GM23338 (cell line): ENCODE data around the gene SIGMAR1. TPM values are rescaled to one million over a fixed set of nuclear protein-coding genes. Genes with fewer than 3 reads are reported as not detected.

Source experiments
- ATAC-seq: fragments of 200-7000 bp; cut with Tn5 transposase; 3 replicates; pipeline ENCODE4 v1.9.1; 2020
- DNase-seq: peaks from one replicate; pipeline ENCODE4 v3.0.0-alpha.2; 2015; ENCODE audit warnings: low spot score
- H2AFZ ChIP-seq: fragments of 200-600 bp; sonication (generic); 2 replicates; pipeline ENCODE4 v1.8.0; 2016; ENCODE audit warnings: antibody characterized with exemption, mild to moderate bottlenecking, moderate library complexity
- H3F3A ChIP-seq: fragments of 200-600 bp; sonication (generic); replicated peaks from 2 replicates; pipeline ENCODE4 v1.8.0; 2017; ENCODE audit warnings: antibody characterized with exemption, mixed run types, low read depth
- H3K27ac ChIP-seq: fragments of 200-600 bp; sonication (generic); 2 replicates; pipeline ENCODE4 v1.6.1; 2016; ENCODE audit warnings: low read depth
- H3K27me3 ChIP-seq: fragments of 200-600 bp; sonication (generic); 2 replicates; pipeline ENCODE4 v1.8.0; 2016; ENCODE audit warnings: mild to moderate bottlenecking, mixed run types, moderate library complexity; ENCODE audit not compliant: insufficient read depth
- H3K36me3 ChIP-seq: fragments of 200-600 bp; sonication (generic); 2 replicates; pipeline ENCODE4 v1.8.0; 2016; ENCODE audit warnings: mild to moderate bottlenecking; ENCODE audit not compliant: insufficient read depth
- H3K4me1 ChIP-seq: fragments of 200-600 bp; sonication (generic); 2 replicates; pipeline ENCODE4 v1.8.0; 2016; ENCODE audit warnings: mild to moderate bottlenecking, moderate library complexity; ENCODE audit not compliant: insufficient read depth
- H3K4me2 ChIP-seq: fragments of 200-600 bp; sonication (generic); 2 replicates; pipeline ENCODE4 v1.7.1; 2017; ENCODE audit warnings: mixed run types
- H3K4me3 ChIP-seq: fragments of 200-600 bp; sonication (generic); 2 replicates; pipeline ENCODE4 v1.6.1; 2016; ENCODE audit warnings: mixed run types
- H3K79me2 ChIP-seq: fragments of 200-600 bp; sonication (generic); replicated peaks from 2 replicates; pipeline ENCODE4 v1.8.0; 2017; ENCODE audit warnings: mild to moderate bottlenecking; ENCODE audit not compliant: insufficient read depth
- H3K9me2 ChIP-seq: fragments of 200-600 bp; sonication (generic); 2 replicates; pipeline ENCODE4 v1.8.0; 2017; ENCODE audit not compliant: insufficient read depth
- H4K20me1 ChIP-seq: fragments of 200-600 bp; sonication (generic); replicated peaks from 2 replicates; pipeline ENCODE4 v1.8.0; 2017; ENCODE audit warnings: mild to moderate bottlenecking; ENCODE audit not compliant: insufficient read depth
- H3K27ac Mint-ChIP-seq: 2 replicates; pipeline ENCODE4 v1.8.0; 2020; ENCODE audit warnings: inconsistent platforms, mild to moderate bottlenecking, moderate library complexity, mixed read lengths
- H3K27me3 Mint-ChIP-seq: 3 replicates; pipeline ENCODE4 v1.8.0; 2022; ENCODE audit warnings: low read depth, mild to moderate bottlenecking, moderate library complexity, mixed read lengths, inconsistent platforms; ENCODE audit not compliant: insufficient read depth, poor library complexity
- H3K36me3 Mint-ChIP-seq: 3 replicates; pipeline ENCODE4 v1.8.0; 2021; ENCODE audit warnings: low read depth, mild to moderate bottlenecking, inconsistent platforms, moderate library complexity, mixed read lengths
- H3K4me1 Mint-ChIP-seq: 3 replicates; pipeline ENCODE4 v1.8.0; 2020; ENCODE audit warnings: mild to moderate bottlenecking, inconsistent platforms, mixed read lengths
- H3K4me3 Mint-ChIP-seq: 3 replicates; pipeline ENCODE4 v1.8.0; 2021; ENCODE audit warnings: moderate library complexity, mild to moderate bottlenecking, inconsistent platforms, mixed read lengths
- H3K9me3 Mint-ChIP-seq: 3 replicates; pipeline ENCODE4 v1.8.0; 2020; ENCODE audit warnings: moderate library complexity, mild to moderate bottlenecking, inconsistent platforms, mixed read lengths
- CREB1 ChIP-seq: fragments of 250-450 bp; sonication (Bioruptor Pico); IDR thresholded peaks from 2 replicates; pipeline ENCODE4 v1.5.0; 2020; ENCODE audit warnings: low read depth, mild to moderate bottlenecking, moderate library complexity
- EZH2 ChIP-seq: fragments of 200-600 bp; sonication (generic); IDR thresholded peaks from one replicate; pipeline ENCODE4 v1.8.0; 2017; ENCODE audit warnings: antibody characterized with exemption, mild to moderate bottlenecking, low read depth; ENCODE audit not compliant: unreplicated experiment
- EZH2phosphoT487 ChIP-seq: fragments of 200-600 bp; sonication (generic); IDR thresholded peaks from one replicate; pipeline ENCODE4 v1.8.1; 2018; ENCODE audit warnings: antibody characterized with exemption; ENCODE audit not compliant: unreplicated experiment
- JUNB ChIP-seq: IDR thresholded peaks from one replicate; pipeline ENCODE4 v1.6.1; 2016; ENCODE audit warnings: antibody characterized with exemption; ENCODE audit not compliant: unreplicated experiment
- NANOG ChIP-seq: IDR thresholded peaks from 2 replicates; pipeline ENCODE4 v1.6.1; 2016; ENCODE audit warnings: antibody characterized with exemption, borderline replicate concordance
- ZNF331 ChIP-seq: fragments of 250-450 bp; sonication (Bioruptor Pico); IDR thresholded peaks from 2 replicates; pipeline ENCODE4 v1.5.0; 2020; ENCODE audit warnings: low read depth, mild to moderate bottlenecking, moderate library complexity
- polyA plus RNA-seq: library from polyadenylated mRNA; unstranded; fragments of >200 nt; fragmentation: Nextera tagmentation; extraction: Ambion mirVana; gene quantifications from 2 replicates; pipeline ENCODE4 v1.2.1, GENCODE V29; 2016
- total RNA-seq: library from RNA; depleted of rRNA; stranded (reverse); fragments of >200 nt; shearing (Covaris generic); gene quantifications from 2 replicates; pipeline ENCODE4 v1.2.3, GENCODE V29; 2014
- TF ChIP-seq, protein P1 (sequence below), 2 experiments: fragments of 200-600 bp in 1 of 2; sonication (generic) in 1 of 2; conservative IDR thresholded peaks; 2 replicates each; pipeline versions ENCODE4 v1.5.1 to v1.6.1; 2016 to 2017; ENCODE audit warnings: antibody characterized with exemption in 2 of 2, low read depth in 2 of 2, mild to moderate bottlenecking in 2 of 2, moderate library complexity in 1 of 2
- TF ChIP-seq, protein P2 (sequence below): fragments of 250-450 bp; sonication (Bioruptor Pico); IDR thresholded peaks from 2 replicates; pipeline ENCODE4 v1.5.0; 2020; ENCODE audit warnings: mild to moderate bottlenecking, moderate library complexity
- TF ChIP-seq, protein P3 (sequence below): IDR thresholded peaks from 2 replicates; pipeline ENCODE4 v1.6.1; 2016; ENCODE audit warnings: antibody characterized with exemption

Gene SIGMAR1
- total and polyA plus RNA-seq, 2 experiments from 2014 or later, result 82.3 to 167 TPM

DNA sequence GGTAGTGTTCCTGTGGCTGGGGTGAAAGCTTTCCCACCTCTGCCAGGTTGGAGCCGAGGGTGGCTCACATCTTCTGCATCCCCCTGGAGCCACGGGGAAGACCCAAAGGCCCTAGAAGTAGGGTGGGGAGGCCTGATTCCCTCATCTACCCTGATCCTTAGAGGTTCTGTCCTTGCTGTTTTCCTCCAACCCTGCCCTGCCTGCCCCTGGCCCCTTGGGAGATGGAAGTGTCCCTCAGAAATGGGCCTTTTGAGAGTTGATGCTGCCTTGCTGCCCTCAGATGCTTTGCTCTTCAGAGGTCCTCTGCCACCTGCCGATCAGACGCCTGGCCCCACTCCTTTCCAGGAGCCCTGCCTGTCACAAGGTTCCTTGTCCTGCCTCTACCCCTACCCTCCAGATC, 47.2 kb upstream of the SIGMAR1 start:
- Histone ChIP-seq H3K4me3 (no peak overlapping the region), H3K4me2 (no peak overlapping the region), H3K4me1 (peaks cover 10% of the 10 kb centered on the region), H3K79me2 (no peaks in the 10 kb centered on the region), H3K36me3 (no peaks in the 10 kb centered on the region), H4K20me1 (no peaks in the 10 kb centered on the region), H2AFZ (no peak overlapping the region), H3K27me3 (no peaks in the 10 kb centered on the region), H3F3A (no peaks in the 10 kb centered on the region), H3K27ac (no peak overlapping the region), H3K9me2 (no peaks in the 10 kb centered on the region)
- H3K36me3 Mint-ChIP-seq, result no peaks in the 10 kb centered on the region
- DNase-seq (no peak), ATAC-seq (no peak)
- peaks cover 6% of the 10 kb centered on the region for H3K27me3 Mint-ChIP-seq
- H3K4me1 Mint-ChIP-seq, result peaks cover 14% of the 10 kb centered on the region
- H3K4me3 Mint-ChIP-seq, result no peak overlapping the region
- no peaks in the 10 kb centered on the region for H3K9me3 Mint-ChIP-seq
- H3K27ac Mint-ChIP-seq, result no peak overlapping the region
- TF ChIP-seq, protein P1, sequence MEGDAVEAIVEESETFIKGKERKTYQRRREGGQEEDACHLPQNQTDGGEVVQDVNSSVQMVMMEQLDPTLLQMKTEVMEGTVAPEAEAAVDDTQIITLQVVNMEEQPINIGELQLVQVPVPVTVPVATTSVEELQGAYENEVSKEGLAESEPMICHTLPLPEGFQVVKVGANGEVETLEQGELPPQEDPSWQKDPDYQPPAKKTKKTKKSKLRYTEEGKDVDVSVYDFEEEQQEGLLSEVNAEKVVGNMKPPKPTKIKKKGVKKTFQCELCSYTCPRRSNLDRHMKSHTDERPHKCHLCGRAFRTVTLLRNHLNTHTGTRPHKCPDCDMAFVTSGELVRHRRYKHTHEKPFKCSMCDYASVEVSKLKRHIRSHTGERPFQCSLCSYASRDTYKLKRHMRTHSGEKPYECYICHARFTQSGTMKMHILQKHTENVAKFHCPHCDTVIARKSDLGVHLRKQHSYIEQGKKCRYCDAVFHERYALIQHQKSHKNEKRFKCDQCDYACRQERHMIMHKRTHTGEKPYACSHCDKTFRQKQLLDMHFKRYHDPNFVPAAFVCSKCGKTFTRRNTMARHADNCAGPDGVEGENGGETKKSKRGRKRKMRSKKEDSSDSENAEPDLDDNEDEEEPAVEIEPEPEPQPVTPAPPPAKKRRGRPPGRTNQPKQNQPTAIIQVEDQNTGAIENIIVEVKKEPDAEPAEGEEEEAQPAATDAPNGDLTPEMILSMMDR (conservative IDR thresholded peaks at IDR 0.05; ENCODE audit: low read depth in 2 of 2), result no peak
- TF ChIP-seq JUNB, result no peak

DNA sequence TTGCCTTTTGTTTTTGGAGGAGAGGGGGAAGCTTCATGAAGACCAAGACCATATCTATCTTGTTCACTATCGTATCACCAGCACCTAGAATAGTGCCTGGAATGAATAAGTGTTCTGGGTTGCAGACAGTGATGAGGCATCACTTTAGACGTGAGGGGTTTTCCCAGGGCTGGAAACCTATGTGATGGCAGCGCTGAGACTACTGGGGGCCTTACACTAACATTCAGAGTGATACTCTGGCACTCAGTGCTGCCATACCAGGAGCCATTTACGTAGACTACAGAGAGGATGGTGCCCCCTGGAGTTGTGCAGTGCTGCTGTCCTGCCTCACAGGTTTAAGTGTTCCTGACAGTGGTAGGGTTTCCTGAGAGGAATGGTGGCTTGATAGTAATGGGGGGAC, 46.6 kb upstream of the SIGMAR1 start:
- no peak for DNase-seq
- H3K27ac Mint-ChIP-seq, result no peak overlapping the region
- H3K36me3 Mint-ChIP-seq, result no peaks in the 10 kb centered on the region
- H3K9me2 ChIP-seq, result no peaks in the 10 kb centered on the region
- H2AFZ ChIP-seq, result no peak overlapping the region
- H3K27ac ChIP-seq, result no peak overlapping the region
- H3K79me2 ChIP-seq, result no peaks in the 10 kb centered on the region
- peaks cover 10% of the 10 kb centered on the region for H3K4me1 ChIP-seq
- H3K4me1 Mint-ChIP-seq, result peaks cover 14% of the 10 kb centered on the region
- no peak overlapping the region for H3K4me3 ChIP-seq
- no peak overlapping the region for H3K4me2 ChIP-seq
- peaks cover 6% of the 10 kb centered on the region for H3K27me3 Mint-ChIP-seq
- no peak for ATAC-seq
- H3F3A ChIP-seq, result no peaks in the 10 kb centered on the region
- no peaks in the 10 kb centered on the region for H4K20me1 ChIP-seq
- no peak overlapping the region for H3K4me3 Mint-ChIP-seq
- no peaks in the 10 kb centered on the region for H3K27me3 ChIP-seq
- H3K9me3 Mint-ChIP-seq, result no peaks in the 10 kb centered on the region
- H3K36me3 ChIP-seq, result no peaks in the 10 kb centered on the region
- TF ChIP-seq CREB1 (CRISPR knock-in tag) (no peak), NANOG (no peak), EZH2phosphoT487 (no peak), EZH2 (no peak), ZNF331 (no peak)
- TF ChIP-seq, protein P1 (conservative IDR thresholded peaks at IDR 0.05; ENCODE audit: low read depth in 2 of 2), result no peak
- TF ChIP-seq, protein P2, sequence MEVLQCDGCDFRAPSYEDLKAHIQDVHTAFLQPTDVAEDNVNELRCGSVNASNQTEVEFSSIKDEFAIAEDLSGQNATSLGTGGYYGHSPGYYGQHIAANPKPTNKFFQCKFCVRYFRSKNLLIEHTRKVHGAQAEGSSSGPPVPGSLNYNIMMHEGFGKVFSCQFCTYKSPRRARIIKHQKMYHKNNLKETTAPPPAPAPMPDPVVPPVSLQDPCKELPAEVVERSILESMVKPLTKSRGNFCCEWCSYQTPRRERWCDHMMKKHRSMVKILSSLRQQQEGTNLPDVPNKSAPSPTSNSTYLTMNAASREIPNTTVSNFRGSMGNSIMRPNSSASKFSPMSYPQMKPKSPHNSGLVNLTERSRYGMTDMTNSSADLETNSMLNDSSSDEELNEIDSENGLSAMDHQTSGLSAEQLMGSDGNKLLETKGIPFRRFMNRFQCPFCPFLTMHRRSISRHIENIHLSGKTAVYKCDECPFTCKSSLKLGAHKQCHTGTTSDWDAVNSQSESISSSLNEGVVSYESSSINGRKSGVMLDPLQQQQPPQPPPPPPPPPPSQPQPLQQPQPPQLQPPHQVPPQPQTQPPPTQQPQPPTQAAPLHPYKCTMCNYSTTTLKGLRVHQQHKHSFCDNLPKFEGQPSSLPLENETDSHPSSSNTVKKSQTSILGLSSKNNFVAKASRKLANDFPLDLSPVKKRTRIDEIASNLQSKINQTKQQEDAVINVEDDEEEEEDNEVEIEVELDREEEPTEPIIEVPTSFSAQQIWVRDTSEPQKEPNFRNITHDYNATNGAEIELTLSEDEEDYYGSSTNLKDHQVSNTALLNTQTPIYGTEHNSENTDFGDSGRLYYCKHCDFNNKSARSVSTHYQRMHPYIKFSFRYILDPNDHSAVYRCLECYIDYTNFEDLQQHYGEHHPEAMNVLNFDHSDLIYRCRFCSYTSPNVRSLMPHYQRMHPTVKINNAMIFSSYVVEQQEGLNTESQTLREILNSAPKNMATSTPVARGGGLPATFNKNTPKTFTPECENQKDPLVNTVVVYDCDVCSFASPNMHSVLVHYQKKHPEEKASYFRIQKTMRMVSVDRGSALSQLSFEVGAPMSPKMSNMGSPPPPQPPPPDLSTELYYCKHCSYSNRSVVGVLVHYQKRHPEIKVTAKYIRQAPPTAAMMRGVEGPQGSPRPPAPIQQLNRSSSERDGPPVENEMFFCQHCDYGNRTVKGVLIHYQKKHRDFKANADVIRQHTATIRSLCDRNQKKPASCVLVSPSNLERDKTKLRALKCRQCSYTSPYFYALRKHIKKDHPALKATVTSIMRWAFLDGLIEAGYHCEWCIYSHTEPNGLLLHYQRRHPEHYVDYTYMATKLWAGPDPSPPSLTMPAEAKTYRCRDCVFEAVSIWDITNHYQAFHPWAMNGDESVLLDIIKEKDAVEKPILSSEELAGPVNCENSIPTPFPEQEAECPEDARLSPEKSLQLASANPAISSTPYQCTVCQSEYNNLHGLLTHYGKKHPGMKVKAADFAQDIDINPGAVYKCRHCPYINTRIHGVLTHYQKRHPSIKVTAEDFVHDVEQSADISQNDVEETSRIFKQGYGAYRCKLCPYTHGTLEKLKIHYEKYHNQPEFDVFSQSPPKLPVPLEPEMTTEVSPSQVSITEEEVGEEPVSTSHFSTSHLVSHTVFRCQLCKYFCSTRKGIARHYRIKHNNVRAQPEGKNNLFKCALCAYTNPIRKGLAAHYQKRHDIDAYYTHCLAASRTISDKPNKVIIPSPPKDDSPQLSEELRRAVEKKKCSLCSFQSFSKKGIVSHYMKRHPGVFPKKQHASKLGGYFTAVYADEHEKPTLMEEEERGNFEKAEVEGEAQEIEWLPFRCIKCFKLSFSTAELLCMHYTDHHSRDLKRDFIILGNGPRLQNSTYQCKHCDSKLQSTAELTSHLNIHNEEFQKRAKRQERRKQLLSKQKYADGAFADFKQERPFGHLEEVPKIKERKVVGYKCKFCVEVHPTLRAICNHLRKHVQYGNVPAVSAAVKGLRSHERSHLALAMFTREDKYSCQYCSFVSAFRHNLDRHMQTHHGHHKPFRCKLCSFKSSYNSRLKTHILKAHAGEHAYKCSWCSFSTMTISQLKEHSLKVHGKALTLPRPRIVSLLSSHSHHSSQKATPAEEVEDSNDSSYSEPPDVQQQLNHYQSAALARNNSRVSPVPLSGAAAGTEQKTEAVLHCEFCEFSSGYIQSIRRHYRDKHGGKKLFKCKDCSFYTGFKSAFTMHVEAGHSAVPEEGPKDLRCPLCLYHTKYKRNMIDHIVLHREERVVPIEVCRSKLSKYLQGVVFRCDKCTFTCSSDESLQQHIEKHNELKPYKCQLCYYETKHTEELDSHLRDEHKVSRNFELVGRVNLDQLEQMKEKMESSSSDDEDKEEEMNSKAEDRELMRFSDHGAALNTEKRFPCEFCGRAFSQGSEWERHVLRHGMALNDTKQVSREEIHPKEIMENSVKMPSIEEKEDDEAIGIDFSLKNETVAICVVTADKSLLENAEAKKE, result no peak
- TF ChIP-seq, protein P3, sequence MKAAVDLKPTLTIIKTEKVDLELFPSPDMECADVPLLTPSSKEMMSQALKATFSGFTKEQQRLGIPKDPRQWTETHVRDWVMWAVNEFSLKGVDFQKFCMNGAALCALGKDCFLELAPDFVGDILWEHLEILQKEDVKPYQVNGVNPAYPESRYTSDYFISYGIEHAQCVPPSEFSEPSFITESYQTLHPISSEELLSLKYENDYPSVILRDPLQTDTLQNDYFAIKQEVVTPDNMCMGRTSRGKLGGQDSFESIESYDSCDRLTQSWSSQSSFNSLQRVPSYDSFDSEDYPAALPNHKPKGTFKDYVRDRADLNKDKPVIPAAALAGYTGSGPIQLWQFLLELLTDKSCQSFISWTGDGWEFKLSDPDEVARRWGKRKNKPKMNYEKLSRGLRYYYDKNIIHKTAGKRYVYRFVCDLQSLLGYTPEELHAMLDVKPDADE, result no peak
